NCI-H146 treated with DMSO at 0.1 percent for 48 hours (cell line): Measurements from ENCODE around the gene ZNF226.
A peak's percentile ranks its signal among the peaks of the same experiment; 100 is the strongest.
"Not testable (repeated sequence)": the region's sequence is repeated elsewhere in the genome, so short reads cannot be mapped to it uniquely, and the experiment has no call there.

Source experiments
- DNase-seq: peaks from one replicate; lab custom pipeline; 2025; ENCODE audit not compliant: unreplicated experiment; lab: John Stamatoyannopoulos, UW

The ZNF226 gene

GRCh38 chr19:44207126-44207803 lies 42.4 kb downstream of the ZNF226 start:
- peak; percentile 85 for DNase-seq

DNA sequence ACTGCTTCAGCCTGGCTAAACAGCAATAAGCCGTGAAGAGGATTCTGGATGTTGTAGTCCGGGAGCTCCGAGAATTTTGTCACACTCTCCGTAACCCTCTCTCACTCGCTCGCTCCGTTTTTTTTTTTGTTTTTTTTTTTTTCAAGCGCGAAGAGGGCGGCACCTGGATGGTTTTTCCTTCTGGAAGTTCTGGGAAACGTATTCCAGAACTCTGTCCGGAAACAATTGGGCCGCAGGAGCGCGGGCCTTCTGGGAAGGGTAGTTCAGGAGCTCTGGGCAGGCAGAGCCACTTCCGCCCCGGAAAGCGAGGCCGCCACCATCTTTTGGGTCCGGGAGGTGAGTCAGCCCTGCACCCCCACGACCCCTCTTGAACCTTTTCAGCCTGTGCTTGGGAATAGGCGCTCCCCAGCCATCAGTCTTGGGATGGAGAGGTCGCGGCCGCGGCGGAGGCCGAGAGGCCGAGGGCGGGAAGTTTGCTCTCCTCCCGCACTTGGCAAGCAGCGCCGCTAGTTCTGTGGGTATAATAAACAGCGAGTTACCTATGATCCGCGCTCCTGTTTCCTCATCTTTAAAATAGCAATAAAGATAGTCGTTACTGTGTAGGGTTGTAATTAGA lies 47.5 kb downstream of the ZNF226 start, which contains the start of gene ZNF227:
ZNF227 (plus strand) TSS at position 283 of the 616 bp plus-strand sequence. CDS start 5,261 bp downstream, outside the sequence.
- DNase-seq: peak; percentile 89

DNA sequence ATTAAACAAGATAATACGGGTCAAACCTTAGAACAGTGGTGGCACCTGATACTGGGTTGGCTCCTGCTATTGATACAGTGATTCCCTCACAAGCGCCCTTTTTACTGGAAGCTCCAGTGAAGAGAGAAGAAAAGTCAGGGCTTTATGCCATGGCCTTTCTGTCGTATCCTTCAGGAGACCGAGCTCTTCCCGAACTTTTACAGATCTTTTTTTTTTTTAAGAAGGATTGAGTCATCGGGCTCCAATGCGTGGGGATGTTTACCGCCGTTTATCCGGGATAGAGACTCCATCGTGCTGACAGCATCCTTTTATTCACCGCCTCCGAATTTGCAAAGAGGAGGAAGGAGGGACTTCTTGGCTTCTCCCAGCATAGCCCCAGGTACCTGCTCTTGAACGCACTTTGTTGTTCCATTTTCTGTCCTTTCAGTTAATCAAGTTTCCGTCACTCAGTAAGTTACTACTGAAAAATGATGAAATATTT lies 48.0 kb downstream of the ZNF226 start:
- DNase-seq: peak; percentile 47

GRCh38 chr19:44219926-44220325 lies 55.0 kb downstream of the ZNF226 start:
- DNase-seq: not testable (repeated sequence)

- DNase-seq: not testable (repeated sequence)
These were observed 55.9 kb downstream of the ZNF226 start for GRCh38 chr19:44220761-44221160.

GRCh38 chr19:44221291-44221690 lies 56.4 kb downstream of the ZNF226 start:
- not testable (repeated sequence) for DNase-seq
